GM13976 (cell line): ENCODE results near the gene STAG2.

ENCODE experiments used
- DNase-seq: peaks from one replicate; pipeline ENCODE4 v3.0.0; 2012; ENCODE audit warnings: low spot score
- in situ Hi-C: fragments of 300-500 bp; cut with MboI; formaldehyde crosslinking; loops from one replicate; pipeline ENCODE4 v1.12.0; 2022; ENCODE audit warnings: low sequenced_read_pairs, mixed read lengths, inconsistent platforms; ENCODE audit not compliant: unreplicated experiment
- TF ChIP-seq, protein P1 (sequence below): IDR thresholded peaks from 2 replicates; pipeline ENCODE4 v1.5.1; 2012; ENCODE audit warnings: borderline replicate concordance, mild to moderate bottlenecking; ENCODE audit not compliant: insufficient read depth; ENCODE audit errors: extremely low read depth, missing control alignments, control extremely low read depth

The STAG2 gene

DNA sequence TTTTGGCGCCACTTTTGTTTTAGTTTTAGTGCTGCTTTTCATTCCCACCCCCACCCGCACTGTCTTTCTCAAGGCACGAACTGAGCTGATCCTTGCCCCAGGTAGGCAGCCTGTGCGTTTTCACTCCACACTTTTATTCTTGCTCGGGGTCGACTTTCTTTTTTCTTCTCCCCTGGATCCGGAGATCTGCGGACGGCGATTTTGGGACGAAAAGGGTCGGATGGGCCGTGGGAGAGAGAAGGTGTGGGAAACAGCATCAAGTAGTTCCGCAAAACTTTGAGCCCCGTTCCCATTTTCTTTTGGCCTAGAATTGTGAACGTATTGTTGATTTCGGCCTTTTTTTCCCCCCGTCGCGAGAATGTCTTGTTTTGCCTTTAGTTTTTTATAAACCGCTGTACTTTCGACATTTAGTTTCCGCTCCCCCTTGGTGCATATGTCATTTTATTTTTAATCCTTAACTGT, 531 bp downstream of the STAG2 start:
- in situ Hi-C loops: no loop called here
- DNase-seq: no peak
- TF ChIP-seq, protein P1, sequence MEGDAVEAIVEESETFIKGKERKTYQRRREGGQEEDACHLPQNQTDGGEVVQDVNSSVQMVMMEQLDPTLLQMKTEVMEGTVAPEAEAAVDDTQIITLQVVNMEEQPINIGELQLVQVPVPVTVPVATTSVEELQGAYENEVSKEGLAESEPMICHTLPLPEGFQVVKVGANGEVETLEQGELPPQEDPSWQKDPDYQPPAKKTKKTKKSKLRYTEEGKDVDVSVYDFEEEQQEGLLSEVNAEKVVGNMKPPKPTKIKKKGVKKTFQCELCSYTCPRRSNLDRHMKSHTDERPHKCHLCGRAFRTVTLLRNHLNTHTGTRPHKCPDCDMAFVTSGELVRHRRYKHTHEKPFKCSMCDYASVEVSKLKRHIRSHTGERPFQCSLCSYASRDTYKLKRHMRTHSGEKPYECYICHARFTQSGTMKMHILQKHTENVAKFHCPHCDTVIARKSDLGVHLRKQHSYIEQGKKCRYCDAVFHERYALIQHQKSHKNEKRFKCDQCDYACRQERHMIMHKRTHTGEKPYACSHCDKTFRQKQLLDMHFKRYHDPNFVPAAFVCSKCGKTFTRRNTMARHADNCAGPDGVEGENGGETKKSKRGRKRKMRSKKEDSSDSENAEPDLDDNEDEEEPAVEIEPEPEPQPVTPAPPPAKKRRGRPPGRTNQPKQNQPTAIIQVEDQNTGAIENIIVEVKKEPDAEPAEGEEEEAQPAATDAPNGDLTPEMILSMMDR: no peak

- in situ Hi-C loops: no loop called here
- DNase-seq: peak; percentile 65
- TF ChIP-seq, protein P1: no peak
These were observed 1.4 kb downstream of the STAG2 start for GRCh38 chrX:123962794-123963373.

DNA sequence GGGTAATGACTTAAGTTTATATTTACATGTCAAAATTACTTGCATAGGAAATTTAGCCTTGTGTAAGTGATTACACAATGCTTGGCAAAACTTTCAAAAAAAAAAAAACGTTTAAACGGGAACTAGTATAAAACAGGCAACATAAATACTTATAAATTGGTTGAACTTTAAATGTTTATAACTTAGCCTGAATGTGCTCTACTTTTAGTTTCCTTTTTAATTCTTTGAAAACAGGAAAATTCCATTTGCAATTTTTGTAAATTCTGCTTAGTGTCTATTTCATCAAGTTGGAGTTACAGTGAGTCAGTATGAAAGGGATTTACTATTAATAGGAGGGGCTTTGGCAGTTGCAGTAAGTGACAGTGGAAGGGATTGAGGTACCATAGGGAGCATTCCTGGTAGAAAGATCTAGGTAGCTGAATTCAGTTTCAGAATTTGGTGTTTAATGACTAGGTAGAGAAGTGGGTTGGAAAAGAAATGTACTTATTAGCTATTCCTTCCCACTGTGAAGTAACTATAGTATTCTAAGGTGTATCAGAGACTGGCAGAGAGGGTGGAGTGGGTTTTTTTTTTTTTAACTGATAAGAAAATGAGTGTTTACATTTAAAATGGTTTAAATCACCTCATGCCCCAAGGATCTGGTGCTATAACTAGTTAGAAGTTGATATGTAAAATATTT, 2.8 kb downstream of the STAG2 start:
- no peak for DNase-seq
- in situ Hi-C loops: no loop called here
- TF ChIP-seq, protein P1: no peak

DNA sequence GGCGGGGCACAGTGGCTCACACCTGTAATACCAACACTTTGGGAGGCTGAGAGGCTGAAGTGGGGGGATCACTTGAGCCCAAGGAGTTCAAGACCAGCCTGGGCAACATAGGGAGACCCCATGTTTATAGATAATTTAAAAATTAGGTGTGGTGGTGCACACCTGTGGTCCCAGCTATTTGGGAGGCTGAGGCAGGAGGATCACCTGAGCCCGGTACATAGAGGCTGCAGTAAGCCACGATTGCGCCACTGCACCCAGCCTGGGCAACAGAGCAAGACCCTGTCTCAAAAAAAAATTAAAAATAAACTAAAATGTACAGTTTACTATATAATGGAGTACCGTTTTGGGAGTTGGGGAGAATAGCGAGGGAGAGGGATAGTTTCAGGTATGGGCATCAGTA, 4.2 kb downstream of the STAG2 start:
- TF ChIP-seq, protein P1: no peak
- in situ Hi-C loops: no loop called here
- DNase-seq: no peak

DNA sequence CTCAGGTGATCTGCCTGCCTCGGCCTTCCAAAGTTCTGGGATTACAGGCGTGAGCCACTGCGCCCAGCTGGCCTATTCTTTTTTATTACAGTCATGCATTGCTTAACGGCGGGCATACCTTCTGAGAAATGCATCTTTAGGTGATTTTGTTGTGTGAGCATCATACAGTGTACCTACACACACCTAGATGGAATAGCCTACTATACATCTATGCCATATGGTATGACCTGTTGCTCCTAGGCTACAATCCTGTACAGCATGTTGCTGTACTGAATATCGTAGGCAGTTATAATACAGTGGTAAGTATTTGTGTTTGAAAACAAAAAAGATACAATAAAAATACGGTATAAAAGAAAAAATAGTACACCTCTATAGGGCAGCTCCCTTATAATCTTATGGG, 6.0 kb downstream of the STAG2 start:
- TF ChIP-seq, protein P1: no peak
- DNase-seq: no peak
- in situ Hi-C loops: no loop called here

DNA sequence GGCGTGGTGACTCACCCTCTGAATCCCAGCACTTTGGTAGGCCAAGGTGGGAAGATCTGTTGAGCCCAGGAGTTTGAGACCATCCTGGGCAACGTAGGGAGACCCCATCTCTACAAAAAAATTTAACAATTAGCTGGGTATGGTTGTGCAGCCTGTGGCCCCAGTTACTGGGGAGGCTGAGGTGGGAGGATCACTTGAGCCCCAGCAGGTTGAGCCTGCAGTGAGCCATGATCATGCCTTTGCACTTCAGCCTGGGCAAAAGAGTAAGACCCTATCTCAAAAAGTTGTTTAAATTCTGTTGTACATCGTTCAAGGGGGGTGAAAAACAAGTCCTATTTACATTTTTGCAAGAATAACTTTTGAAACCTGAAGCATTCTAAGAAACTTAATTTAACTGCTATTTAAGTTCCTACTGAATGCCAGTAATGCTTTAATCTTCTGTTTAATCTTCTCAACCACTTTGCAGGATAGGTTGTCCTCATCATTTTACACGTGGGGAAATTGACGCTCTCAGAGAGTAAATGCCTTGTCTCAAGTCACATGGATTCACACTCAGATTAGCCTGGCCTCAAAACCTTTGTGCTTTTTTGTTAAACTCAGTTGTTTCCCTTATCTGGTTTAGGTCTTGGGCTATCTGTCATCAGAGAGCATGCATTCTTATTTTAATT, 7.0 kb downstream of the STAG2 start:
- no peak for DNase-seq
- in situ Hi-C loops: no loop called here
- TF ChIP-seq, protein P1: no peak
